Activated CD8-positive, alpha-beta memory T cell treated with anti-CD3 and anti-CD28 coated beads for 36 hours (primary cell): ENCODE data around the gene NEFH. TPM values are rescaled to one million over a fixed set of nuclear protein-coding genes. Genes with fewer than 3 reads are reported as not detected.

Experiments used
- CTCF ChIA-PET: fragments of 350-600 bp; sonication (Branson Sonifier 250); formaldehyde crosslinking; loops from one replicate; lab custom pipeline; 2021; ENCODE audit warnings: antibody characterized with exemption; lab: Charles Lee
- POLR2A ChIA-PET: fragments of 350-600 bp; sonication (Branson Sonifier 250); formaldehyde crosslinking; loops from one replicate; lab custom pipeline; 2021; ENCODE audit warnings: antibody characterized with exemption; lab: Charles Lee
- total RNA-seq, 2 experiments: library from RNA; stranded (reverse); gene quantifications; one replicate each; pipeline ENCODE4 v1.2.3, GENCODE V29; 2021

NEFH gene
- total RNA-seq, 2 experiments from 2014 or later = 9.4 to 9.9 TPM

- POLR2A ChIA-PET = no interaction called here
Observed at GRCh38 chr22:29457730-29458129, 22.3 kb upstream of the NEFH start.

GRCh38 chr22:29458551-29458950, 21.5 kb upstream of the NEFH start:
- ChIA-PET CTCF (interaction anchor here (0.8 kb wide), 1 partner anchor 17 kb away, joined by 4 read pairs; no protein-coding TSS in a partner anchor), POLR2A (no interaction called here)

More at GRCh38 chr22:29457730-29458129, 22.3 kb upstream of the NEFH start:
- CTCF ChIA-PET = interaction anchor here (0.7 kb wide), 1 partner anchor 22 kb away, joined by 3 read pairs; no protein-coding TSS in a partner anchor

- ChIA-PET POLR2A (no interaction called here), CTCF (no interaction called here)
Observed at GRCh38 chr22:29459773-29460172, 20.2 kb upstream of the NEFH start.

GRCh38 chr22:29461263-29461662, 18.8 kb upstream of the NEFH start:
- ChIA-PET POLR2A (no interaction called here), CTCF (no interaction called here)

GRCh38 chr22:29463629-29464028, 16.4 kb upstream of the NEFH start:
- CTCF ChIA-PET = no interaction called here
- POLR2A ChIA-PET = no interaction called here

GRCh38 chr22:29464581-29464980, 15.4 kb upstream of the NEFH start:
- POLR2A ChIA-PET = no interaction called here
- CTCF ChIA-PET = no interaction called here

GRCh38 chr22:29469755-29470154, 10.3 kb upstream of the NEFH start:
- ChIA-PET CTCF (interaction anchor here (1.0 kb wide), 1 partner anchor 14 kb away, joined by 4 read pairs; no protein-coding TSS in a partner anchor), POLR2A (no interaction called here)

GRCh38 chr22:29470159-29470855, 9.7 kb upstream of the NEFH start:
- POLR2A ChIA-PET = no interaction called here
- CTCF ChIA-PET = interaction anchor here (0.6 to 1.2 kb wide), 3 partner anchors 13 to 36 kb away, joined by 3 to 4 read pairs (median 3); no protein-coding TSS in a partner anchor

GRCh38 chr22:29473001-29473400, 7.0 kb upstream of the NEFH start:
- POLR2A ChIA-PET = no interaction called here
- CTCF ChIA-PET = interaction anchor here (0.6 kb wide), 1 partner anchor 118 kb away, joined by 3 read pairs; no protein-coding TSS in a partner anchor

- ChIA-PET POLR2A (no interaction called here), CTCF (interaction anchor here (0.6 kb wide), 1 partner anchor 17 kb away, joined by 4 read pairs; no protein-coding TSS in a partner anchor)
Observed at GRCh38 chr22:29475550-29475949, 4.5 kb upstream of the NEFH start.

- POLR2A ChIA-PET = no interaction called here
- CTCF ChIA-PET = no interaction called here
Observed at GRCh38 chr22:29476116-29476515, 3.9 kb upstream of the NEFH start.

GRCh38 chr22:29477723-29478318, 2.2 kb upstream of the NEFH start:
- ChIA-PET CTCF (no interaction called here), POLR2A (no interaction called here)

- CTCF ChIA-PET = no interaction called here
- POLR2A ChIA-PET = no interaction called here
Observed at GRCh38 chr22:29478326-29479276, 1.4 kb upstream of the NEFH start.

- CTCF ChIA-PET = no interaction called here
- POLR2A ChIA-PET = interaction anchor here (0.5 kb wide), 1 partner anchor 217 kb away, joined by 3 read pairs; no protein-coding TSS in a partner anchor
Observed at GRCh38 chr22:29480262-29480511, 169 bp downstream of the NEFH start.

- POLR2A ChIA-PET = interaction anchor here (0.5 kb wide), 1 partner anchor 218 kb away, joined by 3 read pairs; no protein-coding TSS in a partner anchor
Observed at GRCh38 chr22:29480512-29481264, 670 bp downstream of the NEFH start.

GRCh38 chr22:29481265-29482000, 1.4 kb downstream of the NEFH start:
- ChIA-PET POLR2A (no interaction called here), CTCF (no interaction called here)

More at GRCh38 chr22:29480512-29481264, 670 bp downstream of the NEFH start:
- CTCF ChIA-PET = no interaction called here

- ChIA-PET CTCF (interaction anchor here (1.7 kb wide), 1 partner anchor 11 kb away, joined by 4 read pairs; no protein-coding TSS in a partner anchor), POLR2A (no interaction called here)
Observed at GRCh38 chr22:29482253-29482652, 2.2 kb downstream of the NEFH start.

GRCh38 chr22:29482726-29483125, 2.7 kb downstream of the NEFH start:
- ChIA-PET CTCF (interaction anchor here (1.7 kb wide), 1 partner anchor 12 kb away, joined by 4 read pairs; no protein-coding TSS in a partner anchor), POLR2A (no interaction called here)
